ENCODE data around the gene ADM2. TPM values are rescaled to one million over a fixed set of nuclear protein-coding genes. Genes with fewer than 3 reads are reported as not detected.

ADM2 gene
- total RNA-seq, 6 donors from 2014 or later, result 0.30 to 3.1 (median 1.6) TPM

GRCh38 chr22:50468626-50469025, 12.7 kb upstream of the ADM2 start:
- no peak for TF ChIP-seq CTCF (IDR thresholded peaks at IDR 0.05)
- TF ChIP-seq EP300 (IDR thresholded peaks at IDR 0.05), result no peak
- TF ChIP-seq POLR2A (IDR thresholded peaks at IDR 0.05), result no peak
- no peak for TF ChIP-seq POLR2AphosphoS5 (IDR thresholded peaks at IDR 0.05)
- H3K9me3 ChIP-seq, result no peaks in the 10 kb centered on the region
- peak overlapping the region in 3 of 4 donors; percentile 18 to 65 (median 48) for H3K27ac ChIP-seq
- H3K27me3 ChIP-seq, result no peaks in the 10 kb centered on the region
- ATAC-seq (ENCODE audit: low FRiP score in 2 of 2) (no peak), DNase-seq (peak in 1 of 2 donors; percentile 58)
- WGBS, 2 donors, result 90 to 96% methylated on average over 7 to 8 of the region's 8 CpGs
- H3K36me3 ChIP-seq, result peaks cover 27 to 47% (median 46%) of the 10 kb centered on the region in 4 donors
- H3K4me1 ChIP-seq, result peaks cover 41 to 52% (median 44%) of the 10 kb centered on the region in 4 donors
- H3K4me3 ChIP-seq, result no peak overlapping the region

GRCh38 chr22:50469377-50470305, 11.7 kb upstream of the ADM2 start:
- Histone ChIP-seq H3K27me3 (no peaks in the 10 kb centered on the region), H3K4me3 (no peak overlapping the region), H3K9me3 (no peaks in the 10 kb centered on the region), H3K4me1 (peaks cover 45 to 59% (median 49%) of the 10 kb centered on the region in 4 donors), H3K36me3 (peaks cover 17 to 36% (median 36%) of the 10 kb centered on the region in 4 donors), H3K27ac (peak overlapping the region; percentile 18 to 65 (median 34))
- DNase-seq (peak; percentile 83 to 89), ATAC-seq (ENCODE audit: low FRiP score in 2 of 2) (peak; percentile 18 to 63)
- 41% methylated on average over 7 to 23 of the region's 25 CpGs for WGBS, 2 donors
- TF ChIP-seq CTCF (IDR thresholded peaks at IDR 0.05) (no peak), POLR2AphosphoS5 (IDR thresholded peaks at IDR 0.05) (peak in 1 of 2 donors; percentile 29), POLR2A (IDR thresholded peaks at IDR 0.05) (peak in 1 of 4 donors; percentile 19)

GRCh38 chr22:50470491-50470890, 10.9 kb upstream of the ADM2 start:
- no peak for DNase-seq
- peaks cover 48 to 64% (median 53%) of the 10 kb centered on the region in 4 donors for H3K4me1 ChIP-seq
- 70 to 74% methylated on average over 3 to 6 of the region's 6 CpGs for WGBS, 2 donors
- TF ChIP-seq EP300 (IDR thresholded peaks at IDR 0.05) (no peak), POLR2AphosphoS5 (IDR thresholded peaks at IDR 0.05) (no peak), POLR2A (IDR thresholded peaks at IDR 0.05) (no peak), CTCF (IDR thresholded peaks at IDR 0.05) (no peak)
- H3K27me3 ChIP-seq, result no peaks in the 10 kb centered on the region
- no peak overlapping the region for H3K4me3 ChIP-seq
- ATAC-seq (ENCODE audit: low FRiP score in 2 of 2), result no peak
- H3K36me3 ChIP-seq, result peaks cover 17 to 28% (median 28%) of the 10 kb centered on the region in 4 donors
- no peaks in the 10 kb centered on the region for H3K9me3 ChIP-seq
- peak overlapping the region in 3 of 4 donors; percentile 22 to 65 (median 50) for H3K27ac ChIP-seq

GRCh38 chr22:50471197-50471847, 10.0 kb upstream of the ADM2 start:
- no peaks in the 10 kb centered on the region for H3K9me3 ChIP-seq
- H3K4me1 ChIP-seq, result peaks cover 50 to 66% (median 54%) of the 10 kb centered on the region in 4 donors
- peaks cover 11 to 20% (median 19%) of the 10 kb centered on the region in 4 donors for H3K36me3 ChIP-seq
- H3K27me3 ChIP-seq, result no peaks in the 10 kb centered on the region
- no peak for TF ChIP-seq POLR2A (IDR thresholded peaks at IDR 0.05)
- ATAC-seq (ENCODE audit: low FRiP score in 2 of 2) (no peak), DNase-seq (peak in 1 of 2 donors; percentile 68)
- H3K4me3 ChIP-seq, result no peak overlapping the region
- 57 to 80% methylated on average over 1 to 21 of the region's 21 CpGs for WGBS, 2 donors
- H3K27ac ChIP-seq, result peak overlapping the region in 2 of 4 donors; percentile 46 to 50

- H3K9me3 ChIP-seq, result no peaks in the 10 kb centered on the region
- H3K27me3 ChIP-seq, result no peaks in the 10 kb centered on the region
- DNase-seq (no peak), ATAC-seq (ENCODE audit: low FRiP score in 2 of 2) (no peak)
- WGBS, 2 donors, result 20 to 83% methylated on average over 1 to 4 of the region's 5 CpGs
- H3K36me3 ChIP-seq, result peaks cover 4 to 13% (median 13%) of the 10 kb centered on the region in 4 donors
- no peak overlapping the region for H3K4me3 ChIP-seq
- TF ChIP-seq POLR2A (IDR thresholded peaks at IDR 0.05), result no peak
- no peak for TF ChIP-seq CTCF (IDR thresholded peaks at IDR 0.05)
- TF ChIP-seq EP300 (IDR thresholded peaks at IDR 0.05), result no peak
- TF ChIP-seq POLR2AphosphoS5 (IDR thresholded peaks at IDR 0.05), result no peak
- H3K4me1 ChIP-seq, result peaks cover 50 to 66% (median 54%) of the 10 kb centered on the region in 4 donors
- no peak overlapping the region for H3K27ac ChIP-seq
These were observed 9.4 kb upstream of the ADM2 start for GRCh38 chr22:50471962-50472361.

Data from upper lobe of left lung (tissue), 6 donors.